NCI-H524 (cell line): ENCODE results near the gene STAT1.

ENCODE experiments used
- DNase-seq, 2 experiments: peaks; one replicate each; lab custom pipeline; 2025; lab: John Stamatoyannopoulos, UW

Gene STAT1

DNA sequence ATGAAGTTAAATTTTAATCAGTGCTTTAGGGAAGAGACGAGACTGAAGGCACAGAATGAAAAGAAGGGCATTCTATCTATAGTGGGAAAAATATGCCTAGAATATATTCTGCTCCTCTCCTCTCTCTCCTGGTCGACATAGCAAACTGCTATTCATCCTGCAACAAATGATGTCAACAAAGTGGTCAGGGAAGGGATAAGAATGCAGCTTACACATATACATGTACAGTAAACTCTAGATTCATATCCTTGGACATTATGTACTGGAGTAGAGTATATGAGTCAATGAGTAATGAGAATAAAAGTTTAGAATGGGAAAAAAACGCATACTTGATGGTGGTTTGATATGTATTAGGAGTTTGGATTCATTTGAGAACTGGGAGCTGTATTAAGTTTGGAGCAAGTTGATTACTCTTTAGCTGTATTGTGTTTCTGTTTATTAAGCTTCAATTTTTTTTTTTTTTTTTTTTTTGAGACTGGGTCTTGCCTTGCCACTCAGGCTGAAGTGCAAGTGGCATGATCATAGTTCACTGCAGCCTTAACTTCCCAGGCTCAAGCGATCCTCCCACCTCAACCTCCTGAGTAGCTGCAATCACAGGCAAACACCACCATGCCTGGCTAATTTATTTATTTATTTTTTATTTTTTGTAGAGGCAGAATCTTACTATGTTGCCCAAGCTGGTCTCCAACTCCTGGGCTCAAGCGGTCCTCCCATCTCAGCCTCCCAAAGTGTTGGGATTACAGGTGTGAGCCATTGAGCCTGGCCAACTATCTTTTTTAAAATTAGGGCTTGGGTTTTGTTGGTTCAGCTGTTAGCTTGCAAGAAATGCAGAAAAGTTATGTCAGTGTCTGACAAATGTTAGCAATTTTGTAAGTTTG lies 53.8 kb downstream of the STAT1 start:
- DNase-seq, result no peak

- DNase-seq, result no peak
Observed at GRCh38 chr2:190953257-190953656, 60.7 kb downstream of the STAT1 start.

DNA sequence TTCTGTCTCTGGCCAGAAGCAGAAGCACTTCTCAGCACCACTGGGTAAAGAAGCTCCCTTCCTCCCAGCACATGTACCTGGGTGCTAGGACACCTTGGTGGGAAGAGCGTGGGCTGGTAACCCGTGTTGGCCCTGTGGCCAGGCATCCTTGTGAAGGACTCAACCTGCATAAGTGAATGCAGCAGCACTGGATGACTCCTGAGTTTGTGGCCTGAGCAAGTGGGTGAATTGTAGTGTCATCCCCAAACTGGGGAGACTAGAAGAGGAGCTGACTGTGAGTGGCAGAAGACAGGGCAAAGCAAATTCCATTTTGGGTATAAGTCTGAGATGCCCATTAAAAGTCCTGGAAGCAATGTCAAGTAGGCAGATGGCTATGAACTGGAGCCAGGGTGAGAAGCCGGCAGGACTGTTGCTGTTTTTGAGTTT lies 63.4 kb downstream of the STAT1 start:
- peak in 1 of 2 experiments; percentile 3 for DNase-seq

DNA sequence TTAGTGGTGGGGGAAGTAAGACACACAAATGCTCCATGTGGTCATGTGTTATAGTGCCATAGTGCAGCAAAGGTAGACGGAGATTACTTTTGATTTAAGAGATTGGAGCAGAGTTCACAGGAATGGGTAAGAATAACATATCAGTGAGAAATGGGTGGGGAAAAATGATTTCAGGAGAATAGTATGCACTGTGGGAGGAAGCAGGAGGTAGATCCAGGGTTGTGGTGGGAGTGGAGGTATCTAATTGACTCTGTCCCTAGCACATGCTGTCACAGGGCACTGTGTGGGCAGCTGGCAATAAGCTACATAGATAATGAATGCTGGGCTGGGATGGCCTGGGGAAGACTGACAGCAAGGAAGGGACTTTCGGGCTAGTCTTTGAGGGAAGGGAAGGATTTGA lies 65.3 kb downstream of the STAT1 start:
- no peak for DNase-seq

DNA sequence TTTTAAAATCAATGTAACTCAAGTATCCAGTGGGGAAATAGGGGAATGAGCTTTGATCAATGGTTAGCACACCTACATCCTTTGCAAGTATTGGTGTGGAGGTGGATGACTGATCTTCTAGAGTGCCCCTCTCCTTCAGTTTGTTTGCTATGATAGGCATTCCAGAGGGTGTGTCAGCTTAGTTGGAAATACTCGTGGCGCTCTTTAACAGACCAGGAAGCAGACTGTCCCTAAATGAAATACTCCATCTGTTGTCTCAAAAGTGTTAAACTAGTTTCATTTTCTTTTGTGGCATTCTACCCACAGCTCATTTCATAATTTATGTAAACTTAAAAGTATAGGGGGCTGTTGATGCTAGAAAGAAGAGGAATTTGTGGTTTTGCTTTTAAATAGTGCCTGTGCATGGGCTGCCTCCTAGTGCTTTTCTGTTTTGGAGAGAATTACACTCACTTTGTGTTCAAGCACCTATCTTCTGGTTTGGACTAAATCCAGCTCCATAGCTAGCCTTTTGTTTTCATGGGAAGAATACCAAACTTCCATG lies 66.2 kb downstream of the STAT1 start:
- peak in 1 of 2 experiments; percentile 9 for DNase-seq

- DNase-seq, result peak in 1 of 2 experiments; percentile 13
Observed at GRCh38 chr2:190947141-190947540, 66.8 kb downstream of the STAT1 start.

GRCh38 chr2:190943706-190944105 lies 70.3 kb downstream of the STAT1 start:
- no peak for DNase-seq

GRCh38 chr2:190942697-190943096 lies 71.3 kb downstream of the STAT1 start:
- no peak for DNase-seq

- no peak for DNase-seq
Observed at GRCh38 chr2:190941571-190941970, 72.4 kb downstream of the STAT1 start.

- DNase-seq, result no peak
Observed at GRCh38 chr2:190940454-190940853, 73.5 kb downstream of the STAT1 start.

DNA sequence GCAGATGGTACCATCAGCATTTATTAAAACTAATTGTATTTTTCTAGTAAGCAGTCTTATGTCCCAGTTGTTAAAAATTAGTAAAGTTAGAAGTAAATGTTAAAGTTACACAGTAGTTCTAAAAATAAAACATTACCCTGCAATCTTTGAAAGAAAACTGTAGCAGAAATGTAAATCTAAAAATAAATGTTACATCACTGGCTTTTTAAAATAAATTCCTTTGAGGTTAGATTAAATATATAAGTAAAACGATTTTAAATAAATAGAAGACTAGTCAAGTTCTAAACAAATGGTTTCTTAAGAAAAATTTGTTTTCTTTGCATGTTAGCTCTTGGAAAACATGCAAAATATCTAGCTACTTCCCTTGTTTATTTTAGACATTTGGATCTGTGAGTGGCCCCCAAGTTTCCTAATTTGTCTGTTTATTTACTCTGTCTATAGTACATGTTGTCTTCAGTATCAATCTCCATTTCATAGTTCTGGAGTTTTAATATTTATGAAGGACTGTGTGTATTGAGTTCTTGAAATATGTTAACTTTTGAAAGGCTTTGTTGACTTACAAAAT lies 75.1 kb downstream of the STAT1 start:
- DNase-seq, result no peak

DNA sequence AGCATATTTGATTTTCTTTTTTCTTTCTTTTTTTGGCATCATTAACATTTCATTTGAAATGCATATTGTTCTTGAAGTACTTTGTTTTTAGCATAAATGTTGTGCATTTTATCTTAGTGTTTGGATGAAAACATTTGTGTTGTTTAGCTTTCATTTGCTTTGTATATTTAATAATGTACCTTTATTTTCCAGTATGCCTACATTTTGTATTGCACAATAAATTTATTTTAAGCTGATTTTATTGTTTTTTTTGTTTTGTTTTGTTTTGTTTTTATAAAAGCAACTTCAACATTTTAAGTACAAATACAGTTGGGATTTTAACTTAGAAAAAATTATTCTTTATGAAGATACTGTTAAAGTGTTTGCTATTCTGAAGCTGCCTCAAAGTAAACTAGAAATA lies 78.9 kb downstream of the STAT1 start:
- no peak for DNase-seq

GRCh38 chr2:190933361-190933760 lies 80.6 kb downstream of the STAT1 start:
- DNase-seq, result no peak

GRCh38 chr2:190932514-190932913 lies 81.5 kb downstream of the STAT1 start:
- no peak for DNase-seq

- no peak for DNase-seq
Observed at GRCh38 chr2:190930411-190930810, 83.6 kb downstream of the STAT1 start.

GRCh38 chr2:190929919-190930318 lies 84.1 kb downstream of the STAT1 start:
- no peak for DNase-seq

- DNase-seq, result no peak
Observed at GRCh38 chr2:190927301-190927700, 86.7 kb downstream of the STAT1 start.

DNA sequence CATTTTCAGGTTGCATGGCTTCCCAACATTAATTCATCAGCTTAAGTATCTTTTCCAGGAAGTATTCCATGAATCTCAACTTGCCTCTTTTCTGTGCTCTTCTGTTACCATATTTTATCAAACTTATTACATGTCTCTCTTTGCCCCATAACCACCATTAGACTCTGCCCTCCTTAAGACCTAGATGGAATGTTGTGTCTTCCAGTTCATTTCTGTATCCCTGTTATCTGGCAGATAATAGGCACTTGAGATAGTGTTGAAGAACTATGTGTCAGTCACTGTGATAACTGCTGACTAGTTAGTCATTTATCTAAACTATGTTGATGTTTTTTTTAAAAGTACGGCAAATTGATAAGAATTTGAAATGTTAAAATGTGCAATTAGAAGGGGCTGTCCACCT lies 91.6 kb downstream of the STAT1 start:
- DNase-seq, result no peak

DNA sequence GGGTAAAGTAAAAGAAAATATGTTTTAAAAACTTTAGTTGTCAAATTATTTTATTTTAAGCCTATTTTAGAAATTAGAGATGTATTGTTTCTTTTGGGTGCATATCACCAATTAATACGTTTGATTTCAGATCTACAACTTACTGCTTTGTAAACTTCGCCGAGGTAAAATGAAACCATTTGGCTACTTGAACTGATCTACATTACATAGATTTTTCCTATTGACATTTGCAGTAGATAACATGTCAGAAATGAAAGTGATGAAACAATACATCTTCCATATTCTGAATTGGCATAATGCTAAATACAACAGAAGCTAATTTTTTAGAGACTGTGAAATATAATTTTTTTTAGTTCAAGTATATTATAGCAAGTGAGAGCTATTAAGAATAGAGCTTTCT lies 93.9 kb downstream of the STAT1 start:
- DNase-seq, result no peak
